Esophagus muscularis mucosa (tissue), 4 donors: Measurements from ENCODE around the gene FGF12.

Source experiments
- EP300 ChIP-seq: sonication (generic); formaldehyde crosslinking; IDR thresholded peaks from one replicate; pipeline ENCODE4 v1.6.1; 2017; ENCODE audit warnings: antibody characterized with exemption
- POLR2A ChIP-seq: fragments of 450-650 bp; IDR thresholded peaks from one replicate; pipeline ENCODE4 v1.6.1; 2017; ENCODE audit warnings: antibody characterized with exemption, moderate library complexity, mild to moderate bottlenecking, low read depth
- POLR2AphosphoS5 ChIP-seq, 2 donors: sonication (generic); formaldehyde crosslinking; IDR thresholded peaks; one replicate each; pipeline ENCODE4 v1.6.1; 2017; ENCODE audit warnings: antibody characterized with exemption in 2 of 2
- TF ChIP-seq, protein P1 (sequence below), 3 experiments: fragments of 200-600 bp in 2 of 3; fragments of 450-650 bp in 1 of 3; sonication (generic) in 2 of 3; IDR thresholded peaks; one replicate each; pipeline ENCODE4 v1.5.1; 2017 to 2019; ENCODE audit warnings: antibody characterized with exemption in 3 of 3, mild to moderate bottlenecking in 2 of 3, moderate library complexity in 1 of 3

- no peak for TF ChIP-seq POLR2A
- TF ChIP-seq, protein P1, sequence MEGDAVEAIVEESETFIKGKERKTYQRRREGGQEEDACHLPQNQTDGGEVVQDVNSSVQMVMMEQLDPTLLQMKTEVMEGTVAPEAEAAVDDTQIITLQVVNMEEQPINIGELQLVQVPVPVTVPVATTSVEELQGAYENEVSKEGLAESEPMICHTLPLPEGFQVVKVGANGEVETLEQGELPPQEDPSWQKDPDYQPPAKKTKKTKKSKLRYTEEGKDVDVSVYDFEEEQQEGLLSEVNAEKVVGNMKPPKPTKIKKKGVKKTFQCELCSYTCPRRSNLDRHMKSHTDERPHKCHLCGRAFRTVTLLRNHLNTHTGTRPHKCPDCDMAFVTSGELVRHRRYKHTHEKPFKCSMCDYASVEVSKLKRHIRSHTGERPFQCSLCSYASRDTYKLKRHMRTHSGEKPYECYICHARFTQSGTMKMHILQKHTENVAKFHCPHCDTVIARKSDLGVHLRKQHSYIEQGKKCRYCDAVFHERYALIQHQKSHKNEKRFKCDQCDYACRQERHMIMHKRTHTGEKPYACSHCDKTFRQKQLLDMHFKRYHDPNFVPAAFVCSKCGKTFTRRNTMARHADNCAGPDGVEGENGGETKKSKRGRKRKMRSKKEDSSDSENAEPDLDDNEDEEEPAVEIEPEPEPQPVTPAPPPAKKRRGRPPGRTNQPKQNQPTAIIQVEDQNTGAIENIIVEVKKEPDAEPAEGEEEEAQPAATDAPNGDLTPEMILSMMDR (IDR thresholded peaks at IDR 0.05), result no peak
- TF ChIP-seq POLR2AphosphoS5 (IDR thresholded peaks at IDR 0.05), result no peak
- TF ChIP-seq EP300, result no peak
These were observed 361.8 kb downstream of the FGF12 start for GRCh38 chr3:192365571-192365970.
